ENCODE results near the gene PRKX. TPM values are rescaled to one million over a fixed set of nuclear protein-coding genes. Genes with fewer than 3 reads are reported as not detected.
"Not testable (repeated sequence)": the region's sequence is repeated elsewhere in the genome, so short reads cannot be mapped to it uniquely, and the experiment has no call there.

Gene PRKX
- total RNA-seq, 1 donor from 2014 or later: 17.1 TPM

GRCh38 chrX:3699821-3700381, 13.5 kb downstream of the PRKX start:
- no peak for TF ChIP-seq CTCF (IDR thresholded peaks at IDR 0.05)
- peak overlapping the region; percentile 99 for H3K27ac Mint-ChIP-seq (ENCODE audit: unreplicated experiment)

GRCh38 chrX:3697701-3698279, 15.7 kb downstream of the PRKX start:
- Mint-ChIP-seq H3K27ac (ENCODE audit: unreplicated experiment) (peak overlapping the region; percentile 99), H3K4me3 (ENCODE audit: unreplicated experiment) (peak overlapping the region; percentile 66), H3K27me3 (ENCODE audit: low read depth) (no peaks in the 10 kb centered on the region), H3K9me3 (ENCODE audit: low read depth) (no peaks in the 10 kb centered on the region), H3K4me1 (ENCODE audit: low read depth) (peaks cover 64% of the 10 kb centered on the region), H3K36me3 (ENCODE audit: low read depth) (no peaks in the 10 kb centered on the region)
- TF ChIP-seq CTCF (IDR thresholded peaks at IDR 0.05): no peak
- DNase-seq (ENCODE audit: low spot score): no peak

More at GRCh38 chrX:3699821-3700381, 13.5 kb downstream of the PRKX start:
- Mint-ChIP-seq H3K4me1 (ENCODE audit: low read depth) (peaks cover 60% of the 10 kb centered on the region), H3K27me3 (ENCODE audit: low read depth) (no peaks in the 10 kb centered on the region), H3K36me3 (ENCODE audit: low read depth) (no peaks in the 10 kb centered on the region), H3K4me3 (ENCODE audit: unreplicated experiment) (peak overlapping the region; percentile 65), H3K9me3 (ENCODE audit: low read depth) (no peaks in the 10 kb centered on the region)
- no peak for DNase-seq (ENCODE audit: low spot score)

DNA sequence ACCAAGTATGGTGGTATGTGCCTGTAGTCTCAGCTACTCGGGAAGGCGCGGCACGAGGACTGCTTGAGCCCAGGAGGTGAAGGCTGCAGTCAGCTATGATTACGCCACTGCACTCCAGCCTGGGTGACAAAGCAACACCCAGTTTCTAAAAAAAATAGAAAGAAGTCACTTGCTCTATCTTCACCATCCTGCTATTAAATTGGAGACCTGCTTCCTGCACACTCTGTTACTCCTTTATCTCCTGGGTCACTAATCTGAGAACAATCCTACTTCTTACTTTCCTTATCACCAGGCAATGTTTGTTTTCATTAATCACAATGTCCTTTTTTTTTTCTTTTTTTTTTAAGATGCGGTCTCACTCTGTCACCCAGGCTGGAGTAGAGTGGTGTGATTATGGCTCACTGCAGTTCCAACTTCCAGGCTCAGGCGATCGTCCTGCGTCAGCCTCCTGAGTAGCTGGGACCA, 16.2 kb downstream of the PRKX start:
- H3K36me3 Mint-ChIP-seq (ENCODE audit: low read depth): no peaks in the 10 kb centered on the region
- peaks cover 64% of the 10 kb centered on the region for H3K4me1 Mint-ChIP-seq (ENCODE audit: low read depth)
- H3K9me3 Mint-ChIP-seq (ENCODE audit: low read depth): no peaks in the 10 kb centered on the region

DNA sequence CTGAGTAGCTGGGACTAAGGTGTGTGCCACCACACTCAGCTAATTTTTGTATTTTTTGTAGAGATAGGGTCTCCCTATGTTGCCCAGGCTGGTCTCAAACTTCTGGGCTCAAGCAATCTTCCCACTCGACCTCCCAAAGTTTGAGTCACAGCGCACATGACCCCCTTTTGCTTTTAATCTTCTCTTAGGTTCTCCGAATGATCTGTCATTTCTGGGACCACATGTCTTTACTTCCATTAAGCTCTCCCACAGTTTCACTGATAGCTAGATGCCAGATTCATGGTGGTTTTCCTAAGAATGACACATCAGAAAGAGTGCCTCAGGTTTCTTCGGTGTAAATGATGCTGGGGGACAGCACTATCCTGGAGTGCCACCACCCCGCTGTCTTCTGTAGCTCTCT, 17.9 kb downstream of the PRKX start:
- TF ChIP-seq CTCF (IDR thresholded peaks at IDR 0.05): no peak
- H3K9me3 Mint-ChIP-seq (ENCODE audit: low read depth): no peaks in the 10 kb centered on the region
- no peak overlapping the region for H3K4me3 Mint-ChIP-seq (ENCODE audit: unreplicated experiment)
- H3K4me1 Mint-ChIP-seq (ENCODE audit: low read depth): peaks cover 68% of the 10 kb centered on the region
- H3K27me3 Mint-ChIP-seq (ENCODE audit: low read depth): no peaks in the 10 kb centered on the region
- no peak for DNase-seq (ENCODE audit: low spot score)
- H3K36me3 Mint-ChIP-seq (ENCODE audit: low read depth): no peaks in the 10 kb centered on the region
- no peak overlapping the region for H3K27ac Mint-ChIP-seq (ENCODE audit: unreplicated experiment)

More for the DNA sequence above, 16.2 kb downstream of the PRKX start:
- H3K4me3 Mint-ChIP-seq (ENCODE audit: unreplicated experiment): peak overlapping the region; percentile 66
- DNase-seq (ENCODE audit: low spot score): no peak
- no peaks in the 10 kb centered on the region for H3K27me3 Mint-ChIP-seq (ENCODE audit: low read depth)
- peak overlapping the region; percentile 99 for H3K27ac Mint-ChIP-seq (ENCODE audit: unreplicated experiment)
- TF ChIP-seq CTCF (IDR thresholded peaks at IDR 0.05): no peak

GRCh38 chrX:3690140-3690539, 23.3 kb downstream of the PRKX start:
- no peaks in the 10 kb centered on the region for H3K36me3 Mint-ChIP-seq (ENCODE audit: low read depth)
- peak overlapping the region; percentile 39 for H3K4me3 Mint-ChIP-seq (ENCODE audit: unreplicated experiment)
- no peaks in the 10 kb centered on the region for H3K9me3 Mint-ChIP-seq (ENCODE audit: low read depth)
- H3K27me3 Mint-ChIP-seq (ENCODE audit: low read depth): no peaks in the 10 kb centered on the region
- peaks cover 43% of the 10 kb centered on the region for H3K4me1 Mint-ChIP-seq (ENCODE audit: low read depth)
- DNase-seq (ENCODE audit: low spot score): no peak
- H3K27ac Mint-ChIP-seq (ENCODE audit: unreplicated experiment): peak overlapping the region; percentile 95
- no peak for TF ChIP-seq CTCF (IDR thresholded peaks at IDR 0.05)

DNA sequence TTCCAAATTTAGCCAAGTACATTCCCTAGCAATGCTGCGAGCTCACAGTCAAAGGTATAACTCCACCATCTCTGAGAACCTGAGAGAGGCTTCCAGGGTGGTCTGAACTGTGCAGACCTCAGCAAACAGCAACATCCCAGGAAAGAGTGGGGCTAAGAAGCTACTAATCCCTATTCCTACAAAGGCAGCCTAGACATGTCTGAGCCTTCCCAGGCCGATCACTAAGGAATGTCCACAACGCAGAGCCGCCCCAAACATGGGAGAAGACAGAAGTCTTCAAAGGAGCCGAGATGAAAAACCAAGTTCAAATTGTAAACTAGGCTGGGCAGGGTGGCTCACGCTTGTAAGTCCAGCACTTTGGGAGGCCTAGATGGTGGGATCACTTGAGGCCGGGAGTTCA, 30.2 kb downstream of the PRKX start:
- not testable (repeated sequence) for H3K36me3 Mint-ChIP-seq (ENCODE audit: low read depth); H3K4me3 Mint-ChIP-seq (ENCODE audit: unreplicated experiment); DNase-seq (ENCODE audit: low spot score); H3K9me3 Mint-ChIP-seq (ENCODE audit: low read depth); H3K27ac Mint-ChIP-seq (ENCODE audit: unreplicated experiment); H3K27me3 Mint-ChIP-seq (ENCODE audit: low read depth)
- H3K4me1 Mint-ChIP-seq (ENCODE audit: low read depth): peaks cover 30% of the 10 kb centered on the region
